ENCODE results near the gene SMG1.

DNA sequence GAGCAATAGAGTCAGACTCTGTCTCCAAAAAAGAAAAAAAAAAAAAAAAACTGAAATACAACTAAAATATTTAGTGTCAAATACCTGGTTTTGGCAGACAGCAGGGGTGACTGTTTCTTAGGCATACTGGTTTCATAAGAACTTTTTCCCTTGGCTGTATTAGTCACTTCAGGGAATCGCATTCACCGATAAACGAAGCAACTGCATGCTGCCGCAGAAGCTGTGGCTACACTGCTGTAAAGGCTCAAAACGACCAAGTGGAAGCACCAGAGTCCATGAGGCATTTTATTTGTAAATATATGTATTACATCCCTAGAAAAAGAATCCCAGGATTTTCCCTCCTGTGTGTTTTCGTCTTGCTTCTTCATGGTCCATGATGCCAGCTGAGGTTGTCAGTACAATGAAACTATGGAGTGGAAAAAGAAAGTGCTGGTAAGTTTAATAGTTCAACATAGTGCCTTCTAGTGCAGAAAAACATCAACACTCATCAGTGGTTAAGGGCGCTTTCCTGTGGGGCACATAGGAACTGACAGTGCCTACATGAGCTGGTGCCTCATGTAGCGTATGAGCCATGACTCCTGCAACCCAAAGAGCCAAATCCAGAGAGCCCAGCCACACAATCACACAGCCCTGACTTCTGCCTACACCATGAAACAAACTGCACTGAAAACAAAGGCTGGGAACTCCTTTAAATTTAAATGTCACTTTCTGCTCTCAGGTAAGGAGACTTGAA, 143.3 kb downstream of the SMG1 start:
- no peak for TF ChIP-seq GATA2 (IDR thresholded peaks at IDR 0.05; ENCODE audit: low read depth, low read length)
- TF ChIP-seq GATA3 (IDR thresholded peaks at IDR 0.05; ENCODE audit: low read depth, low read length), result no peak
